Bronchial epithelial cell (primary cell): ENCODE measurements around the gene IL21R. TPM values are rescaled to one million over a fixed set of nuclear protein-coding genes. Genes with fewer than 3 reads are reported as not detected.

Experiments used
- DNase-seq: peaks from one replicate; pipeline ENCODE4 v3.0.0-alpha.2; 2010; ENCODE audit warnings: low read depth
- FAIRE-seq: peaks from 2 replicates; lab custom pipeline; 2011; peaks lifted over from hg19 to GRCh38; lab: Jason Lieb, UNC
- H3K27me3 ChIP-seq: 2 replicates; pipeline ENCODE4 v1.5.1; 2011; ENCODE audit warnings: low read length; ENCODE audit not compliant: control insufficient read depth, insufficient read depth
- H3K36me3 ChIP-seq: 2 replicates; pipeline ENCODE4 v1.5.1; 2011; ENCODE audit warnings: low read length; ENCODE audit not compliant: control insufficient read depth, insufficient read depth
- H3K4me3 ChIP-seq: 2 replicates; pipeline ENCODE4 v1.5.1; 2011; ENCODE audit warnings: mild to moderate bottlenecking, low read depth, low read length, control low read depth
- total RNA-seq: library from RNA; depleted of rRNA; stranded (reverse); fragments of >200 nt; gene quantifications from 2 replicates; pipeline ENCODE4 v1.2.1, GENCODE V29; 2014
- TF ChIP-seq, protein P1 (sequence below): IDR thresholded peaks from 2 replicates; pipeline ENCODE4 v1.5.1; 2011; ENCODE audit warnings: mild to moderate bottlenecking, moderate library complexity, low read length, control low read depth, inconsistent platforms; ENCODE audit not compliant: insufficient read depth, severe bottlenecking

IL21R gene
- not detected in 2 replicates for total RNA-seq

DNA sequence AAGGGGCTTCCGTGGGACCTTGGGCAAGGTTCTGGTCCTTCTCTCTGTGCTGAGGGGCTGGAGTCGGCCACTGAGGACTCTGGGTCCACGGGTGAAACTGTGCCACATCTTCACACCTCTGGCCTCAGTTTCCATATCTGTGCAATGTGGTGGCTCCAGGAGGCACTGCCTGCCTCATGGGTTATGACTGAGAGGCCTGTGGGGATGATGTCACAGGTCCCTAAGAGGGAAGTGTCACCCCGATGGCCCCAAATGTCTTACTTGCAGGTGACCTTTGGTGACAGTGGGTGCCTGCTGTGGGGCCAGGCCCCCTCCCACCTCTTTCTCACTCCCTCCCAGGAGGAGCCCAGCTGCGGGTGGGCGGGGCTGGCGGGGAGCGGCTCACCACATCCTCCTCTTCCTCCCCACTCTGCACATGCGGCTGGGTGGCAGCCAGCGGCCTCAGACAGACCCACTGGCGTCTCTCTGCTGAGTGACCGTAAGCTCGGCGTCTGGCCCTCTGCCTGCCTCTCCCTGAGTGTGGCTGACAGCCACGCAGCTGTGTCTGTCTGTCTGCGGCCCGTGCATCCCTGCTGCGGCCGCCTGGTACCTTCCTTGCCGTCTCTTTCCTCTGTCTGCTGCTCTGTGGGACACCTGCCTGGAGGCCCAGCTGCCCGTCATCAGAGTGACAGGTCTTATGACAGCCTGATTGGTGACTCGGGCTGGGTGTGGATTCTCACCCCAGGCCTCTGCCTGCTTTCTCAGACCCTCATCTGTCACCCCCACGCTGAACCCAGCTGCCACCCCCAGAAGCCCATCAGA lies at the start of gene IL21R:
TSS of gene IL21R (plus strand) at position 407 of the 801 bp plus-strand sequence. CDS start 27,898 bp downstream, outside the sequence.
- TF ChIP-seq, protein P1, sequence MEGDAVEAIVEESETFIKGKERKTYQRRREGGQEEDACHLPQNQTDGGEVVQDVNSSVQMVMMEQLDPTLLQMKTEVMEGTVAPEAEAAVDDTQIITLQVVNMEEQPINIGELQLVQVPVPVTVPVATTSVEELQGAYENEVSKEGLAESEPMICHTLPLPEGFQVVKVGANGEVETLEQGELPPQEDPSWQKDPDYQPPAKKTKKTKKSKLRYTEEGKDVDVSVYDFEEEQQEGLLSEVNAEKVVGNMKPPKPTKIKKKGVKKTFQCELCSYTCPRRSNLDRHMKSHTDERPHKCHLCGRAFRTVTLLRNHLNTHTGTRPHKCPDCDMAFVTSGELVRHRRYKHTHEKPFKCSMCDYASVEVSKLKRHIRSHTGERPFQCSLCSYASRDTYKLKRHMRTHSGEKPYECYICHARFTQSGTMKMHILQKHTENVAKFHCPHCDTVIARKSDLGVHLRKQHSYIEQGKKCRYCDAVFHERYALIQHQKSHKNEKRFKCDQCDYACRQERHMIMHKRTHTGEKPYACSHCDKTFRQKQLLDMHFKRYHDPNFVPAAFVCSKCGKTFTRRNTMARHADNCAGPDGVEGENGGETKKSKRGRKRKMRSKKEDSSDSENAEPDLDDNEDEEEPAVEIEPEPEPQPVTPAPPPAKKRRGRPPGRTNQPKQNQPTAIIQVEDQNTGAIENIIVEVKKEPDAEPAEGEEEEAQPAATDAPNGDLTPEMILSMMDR = no peak
- no peaks in the 10 kb centered on the region for H3K36me3 ChIP-seq
- H3K27me3 ChIP-seq = peaks cover 2% of the 10 kb centered on the region
- DNase-seq (no peak), FAIRE-seq (no peak)
- H3K4me3 ChIP-seq = no peak within 1 kb of the TSS

DNA sequence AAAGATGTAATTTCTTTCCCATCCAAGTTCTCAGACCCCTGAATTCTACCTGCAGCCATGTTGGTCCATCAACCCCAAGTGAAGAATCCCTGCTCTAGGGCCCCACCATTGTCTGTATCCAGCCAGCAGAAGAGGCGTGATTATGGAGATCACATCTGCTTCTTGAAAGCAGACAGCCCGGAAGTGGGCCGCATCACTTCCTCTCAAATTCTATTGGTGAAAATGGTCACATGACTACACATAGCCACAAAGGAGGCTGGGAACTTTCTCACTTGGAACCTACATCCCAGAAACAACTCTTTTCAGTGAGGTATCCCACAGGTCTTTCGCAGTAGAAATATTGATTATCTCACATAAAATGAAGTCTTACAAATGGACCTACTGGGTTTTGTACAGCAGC lies 48.1 kb upstream of the IL21R start:
- TF ChIP-seq, protein P1 = no peak
- DNase-seq (no peak), FAIRE-seq (no peak)
- no peak overlapping the region for H3K4me3 ChIP-seq
- no peaks in the 10 kb centered on the region for H3K27me3 ChIP-seq
- peaks cover 38% of the 10 kb centered on the region for H3K36me3 ChIP-seq

- no peak overlapping the region for H3K4me3 ChIP-seq
- DNase-seq = peak; percentile 22
- TF ChIP-seq, protein P1 = peak; percentile 47
- H3K27me3 ChIP-seq = no peaks in the 10 kb centered on the region
- peaks cover 41% of the 10 kb centered on the region for H3K36me3 ChIP-seq
- FAIRE-seq = no peak
Measured at GRCh38 chr16:27355610-27356009, 46.4 kb upstream of the IL21R start.

DNA sequence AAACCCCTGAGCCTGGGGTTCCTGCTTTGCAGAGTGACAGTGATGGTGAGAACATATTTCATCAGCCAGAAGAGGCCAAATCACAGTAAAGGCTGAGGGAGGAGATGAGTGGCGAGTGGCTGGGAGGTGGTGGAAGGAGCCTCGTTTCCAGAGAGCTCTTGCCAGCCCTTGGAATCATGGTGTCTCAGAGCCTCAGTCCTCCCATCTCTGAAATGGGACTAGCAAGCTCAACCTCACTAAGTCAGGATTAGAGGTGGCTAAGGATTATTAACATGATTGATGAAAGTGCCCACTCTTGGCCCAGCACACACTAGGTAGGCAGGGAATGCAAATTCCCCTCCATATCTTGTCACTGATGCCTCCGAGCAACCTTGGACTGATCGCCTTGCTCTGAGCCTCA lies 45.2 kb upstream of the IL21R start:
- Histone ChIP-seq H3K27me3 (no peaks in the 10 kb centered on the region), H3K36me3 (peaks cover 41% of the 10 kb centered on the region), H3K4me3 (no peak overlapping the region)
- TF ChIP-seq, protein P1 = no peak
- DNase-seq (no peak), FAIRE-seq (no peak)

DNA sequence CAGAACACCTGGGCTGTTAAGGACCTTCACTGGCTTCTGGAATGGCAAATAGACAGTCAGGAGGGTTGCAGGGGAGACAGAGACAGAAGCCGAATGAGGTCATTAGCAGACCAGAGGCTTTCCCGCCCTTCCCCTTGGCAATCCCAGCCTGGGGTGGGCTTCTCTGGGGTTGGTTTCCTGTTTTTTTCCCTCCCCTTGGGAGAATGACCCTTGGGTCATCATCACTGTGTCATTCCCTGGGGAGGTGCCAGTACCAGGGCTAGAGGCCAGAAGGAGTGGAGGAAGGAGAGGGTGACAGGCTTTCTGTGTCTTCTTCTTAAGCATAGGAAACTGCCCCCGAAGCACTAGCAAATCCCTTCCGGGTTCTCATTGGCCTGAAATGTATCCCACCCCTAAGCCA lies 42.9 kb upstream of the IL21R start:
- H3K36me3 ChIP-seq = peaks cover 44% of the 10 kb centered on the region
- no peaks in the 10 kb centered on the region for H3K27me3 ChIP-seq
- DNase-seq (no peak), FAIRE-seq (no peak)
- no peak overlapping the region for H3K4me3 ChIP-seq
- TF ChIP-seq, protein P1 = no peak

- Histone ChIP-seq H3K36me3 (peaks cover 40% of the 10 kb centered on the region), H3K27me3 (no peaks in the 10 kb centered on the region), H3K4me3 (no peak overlapping the region)
- DNase-seq = no peak
- FAIRE-seq = no peak
- TF ChIP-seq, protein P1 = no peak
Measured at GRCh38 chr16:27359615-27360014, 42.4 kb upstream of the IL21R start.
